Epithelial cell of esophagus (primary cell): ENCODE data around the gene KBTBD7.

Experiments
- DNase-seq: peaks from one replicate; pipeline ENCODE4 v3.0.0; 2010; ENCODE audit warnings: low read depth
- H3K4me3 ChIP-seq: 2 replicates; pipeline ENCODE4 v1.5.1; 2011; ENCODE audit warnings: mild to moderate bottlenecking, low read length, control low read depth
- CTCF ChIP-seq: IDR thresholded peaks from 2 replicates; pipeline ENCODE4 v1.5.1; 2011; ENCODE audit warnings: low read depth, mild to moderate bottlenecking, low read length, control low read depth, inconsistent platforms; ENCODE audit not compliant: insufficient read depth; ENCODE audit errors: missing control alignments

KBTBD7 gene

GRCh38 chr13:41213316-41213715, 18.9 kb upstream of the KBTBD7 start:
- DNase-seq: no peak
- TF ChIP-seq CTCF: no peak
- no peak overlapping the region for H3K4me3 ChIP-seq

GRCh38 chr13:41212881-41213280, 18.5 kb upstream of the KBTBD7 start:
- TF ChIP-seq CTCF: no peak
- H3K4me3 ChIP-seq: no peak overlapping the region
- no peak for DNase-seq

GRCh38 chr13:41211062-41211461, 16.7 kb upstream of the KBTBD7 start:
- no peak for DNase-seq
- no peak for TF ChIP-seq CTCF
- H3K4me3 ChIP-seq: no peak overlapping the region

GRCh38 chr13:41206467-41206866, 12.1 kb upstream of the KBTBD7 start:
- no peak overlapping the region for H3K4me3 ChIP-seq
- TF ChIP-seq CTCF: no peak
- no peak for DNase-seq

GRCh38 chr13:41203810-41204209, 9.4 kb upstream of the KBTBD7 start:
- no peak overlapping the region for H3K4me3 ChIP-seq
- no peak for DNase-seq
- TF ChIP-seq CTCF: no peak

- no peak overlapping the region for H3K4me3 ChIP-seq
- TF ChIP-seq CTCF: no peak
- no peak for DNase-seq
Observed at GRCh38 chr13:41200126-41200525, 5.8 kb upstream of the KBTBD7 start.

GRCh38 chr13:41199526-41199925, 5.2 kb upstream of the KBTBD7 start:
- TF ChIP-seq CTCF: no peak
- no peak overlapping the region for H3K4me3 ChIP-seq
- no peak for DNase-seq
